Type B pancreatic cell (in vitro differentiated cells): ENCODE measurements around the gene SCN8A. TPM values are rescaled to one million over a fixed set of nuclear protein-coding genes. Genes with fewer than 3 reads are reported as not detected.

Source experiments
- DNase-seq: peaks from one replicate; pipeline ENCODE4 v3.0.0; 2021; ENCODE audit warnings: mixed read lengths; ENCODE audit not compliant: unreplicated experiment; ENCODE audit errors: extremely low spot score
- H3K27ac Mint-ChIP-seq: 2 replicates; pipeline ENCODE4 v1.8.0; 2021; ENCODE audit warnings: mild to moderate bottlenecking, mixed read lengths
- H3K27me3 Mint-ChIP-seq: 2 replicates; pipeline ENCODE4 v1.8.0; 2021; ENCODE audit warnings: mixed read lengths
- H3K36me3 Mint-ChIP-seq: 2 replicates; pipeline ENCODE4 v1.8.0; 2021; ENCODE audit warnings: mixed read lengths
- H3K4me1 Mint-ChIP-seq: one replicate; pipeline ENCODE4 v1.8.0; 2021; ENCODE audit warnings: mixed read lengths; ENCODE audit not compliant: unreplicated experiment
- H3K4me3 Mint-ChIP-seq: 2 replicates; pipeline ENCODE4 v1.8.0; 2021; ENCODE audit warnings: mild to moderate bottlenecking, mixed read lengths
- H3K9me3 Mint-ChIP-seq: 2 replicates; pipeline ENCODE4 v1.8.0; 2021; ENCODE audit warnings: mixed read lengths
- total RNA-seq: library from RNA; stranded (reverse); gene quantifications from 2 replicates; pipeline ENCODE4 v1.2.1, GENCODE V29; 2021; ENCODE audit warnings: low replicate concordance
- TF ChIP-seq, protein P1 (sequence below): fragments of 200-600 bp; sonication (generic); conservative IDR thresholded peaks from 2 replicates; pipeline ENCODE4 v1.5.0; 2021; ENCODE audit warnings: antibody characterized with exemption, mild to moderate bottlenecking

SCN8A gene
- total RNA-seq, 1 donor from 2014 or later, result 3.9 TPM

DNA sequence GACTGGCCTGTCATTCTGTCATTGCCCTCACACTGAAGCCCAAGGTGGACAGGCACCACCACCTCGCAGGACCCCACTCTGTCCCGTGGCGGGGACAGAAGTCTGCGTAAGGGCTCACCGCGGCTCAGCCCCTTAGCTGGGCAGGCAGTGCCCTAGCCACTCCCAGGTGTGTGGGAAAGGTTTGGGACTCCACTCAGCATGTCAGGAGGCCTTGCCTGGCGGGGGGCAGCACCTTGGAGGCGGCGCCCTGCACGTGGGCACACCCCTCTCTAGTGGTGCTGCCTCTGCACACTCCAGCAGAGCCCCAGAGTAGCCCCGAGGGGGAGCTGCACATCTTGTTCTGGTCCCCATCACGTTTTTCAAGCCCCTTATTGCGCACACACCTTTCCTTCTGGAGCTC is 221.8 kb downstream of the SCN8A start:
- H3K36me3 Mint-ChIP-seq, result peaks cover 5% of the 10 kb centered on the region
- no peaks in the 10 kb centered on the region for H3K9me3 Mint-ChIP-seq
- TF ChIP-seq, protein P1, sequence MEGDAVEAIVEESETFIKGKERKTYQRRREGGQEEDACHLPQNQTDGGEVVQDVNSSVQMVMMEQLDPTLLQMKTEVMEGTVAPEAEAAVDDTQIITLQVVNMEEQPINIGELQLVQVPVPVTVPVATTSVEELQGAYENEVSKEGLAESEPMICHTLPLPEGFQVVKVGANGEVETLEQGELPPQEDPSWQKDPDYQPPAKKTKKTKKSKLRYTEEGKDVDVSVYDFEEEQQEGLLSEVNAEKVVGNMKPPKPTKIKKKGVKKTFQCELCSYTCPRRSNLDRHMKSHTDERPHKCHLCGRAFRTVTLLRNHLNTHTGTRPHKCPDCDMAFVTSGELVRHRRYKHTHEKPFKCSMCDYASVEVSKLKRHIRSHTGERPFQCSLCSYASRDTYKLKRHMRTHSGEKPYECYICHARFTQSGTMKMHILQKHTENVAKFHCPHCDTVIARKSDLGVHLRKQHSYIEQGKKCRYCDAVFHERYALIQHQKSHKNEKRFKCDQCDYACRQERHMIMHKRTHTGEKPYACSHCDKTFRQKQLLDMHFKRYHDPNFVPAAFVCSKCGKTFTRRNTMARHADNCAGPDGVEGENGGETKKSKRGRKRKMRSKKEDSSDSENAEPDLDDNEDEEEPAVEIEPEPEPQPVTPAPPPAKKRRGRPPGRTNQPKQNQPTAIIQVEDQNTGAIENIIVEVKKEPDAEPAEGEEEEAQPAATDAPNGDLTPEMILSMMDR, result no peak
- peaks cover 23% of the 10 kb centered on the region for H3K27me3 Mint-ChIP-seq
- peaks cover 9% of the 10 kb centered on the region for H3K4me1 Mint-ChIP-seq
- peak overlapping the region; percentile 64 for H3K27ac Mint-ChIP-seq
- DNase-seq, result no peak
- peak overlapping the region; percentile 77 for H3K4me3 Mint-ChIP-seq

DNA sequence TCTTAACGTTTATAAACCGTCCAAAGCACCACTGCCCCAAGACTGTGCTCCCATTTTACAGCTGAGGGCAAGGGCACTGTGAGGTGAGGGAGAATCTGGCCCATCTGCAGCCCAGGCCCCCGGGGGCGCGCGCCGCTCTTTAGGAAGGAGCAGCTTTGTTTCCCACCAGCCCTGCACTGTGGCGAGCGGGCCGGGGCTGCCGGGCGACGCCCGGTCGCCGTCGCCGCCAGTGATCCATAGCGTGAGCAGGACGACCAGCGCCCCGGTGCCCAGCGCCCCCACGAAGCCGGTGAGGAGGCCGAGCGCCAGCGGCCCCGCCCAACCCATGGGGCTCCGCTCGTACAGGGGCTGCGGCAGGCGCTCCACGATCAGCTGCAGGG is 222.9 kb downstream of the SCN8A start:
- DNase-seq, result no peak
- Mint-ChIP-seq H3K4me3 (no peak overlapping the region), H3K27me3 (peaks cover 23% of the 10 kb centered on the region), H3K27ac (no peak overlapping the region), H3K9me3 (no peaks in the 10 kb centered on the region), H3K36me3 (peaks cover 5% of the 10 kb centered on the region), H3K4me1 (peaks cover 9% of the 10 kb centered on the region)
- TF ChIP-seq, protein P1, result no peak

DNA sequence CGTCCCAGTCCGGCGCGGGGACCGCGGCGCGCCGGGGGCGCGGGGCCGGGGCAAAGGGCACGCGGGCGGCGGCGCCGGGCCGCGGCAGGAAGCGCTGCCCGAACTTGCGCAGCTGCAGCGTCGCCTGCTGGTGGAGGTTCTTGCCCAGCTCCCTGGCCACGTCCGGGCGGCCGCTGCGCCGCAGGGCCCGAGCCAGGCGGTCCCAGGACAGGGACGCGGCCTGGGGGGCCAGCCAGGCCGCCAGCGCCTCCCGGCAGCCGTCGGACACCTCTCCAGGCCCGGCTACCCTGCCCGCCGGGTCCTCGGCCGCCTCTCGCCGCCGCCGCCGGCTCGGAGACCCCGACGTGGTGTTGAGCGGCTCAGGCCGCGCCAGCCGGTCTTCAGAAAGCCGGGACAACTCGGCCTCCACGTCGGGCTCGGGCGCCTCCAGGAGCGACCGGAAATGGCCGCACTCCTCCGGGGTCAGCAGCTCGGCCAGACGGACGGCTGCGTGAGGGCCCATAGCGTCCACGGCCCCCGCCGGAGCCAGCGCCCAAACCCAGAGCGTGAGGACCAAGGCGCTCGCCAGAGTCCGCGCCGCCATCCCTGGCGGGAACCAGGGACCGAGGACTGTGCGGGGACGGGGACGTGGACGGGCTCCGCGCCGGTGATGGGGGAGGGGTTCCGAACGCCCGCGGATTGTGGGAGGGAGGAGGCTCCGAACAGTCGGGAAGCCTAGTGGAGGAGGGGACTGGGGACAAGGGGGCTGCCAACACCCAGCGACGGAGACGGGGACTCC is 223.5 kb downstream of the SCN8A start:
- H3K4me1 Mint-ChIP-seq, result peaks cover 9% of the 10 kb centered on the region
- DNase-seq, result peak; percentile 79
- peak overlapping the region; percentile 67 for H3K27ac Mint-ChIP-seq
- no peaks in the 10 kb centered on the region for H3K9me3 Mint-ChIP-seq
- TF ChIP-seq, protein P1, result peak; percentile 76
- H3K4me3 Mint-ChIP-seq, result peak overlapping the region; percentile 81
- peaks cover 5% of the 10 kb centered on the region for H3K36me3 Mint-ChIP-seq
- H3K27me3 Mint-ChIP-seq, result peaks cover 23% of the 10 kb centered on the region

DNA sequence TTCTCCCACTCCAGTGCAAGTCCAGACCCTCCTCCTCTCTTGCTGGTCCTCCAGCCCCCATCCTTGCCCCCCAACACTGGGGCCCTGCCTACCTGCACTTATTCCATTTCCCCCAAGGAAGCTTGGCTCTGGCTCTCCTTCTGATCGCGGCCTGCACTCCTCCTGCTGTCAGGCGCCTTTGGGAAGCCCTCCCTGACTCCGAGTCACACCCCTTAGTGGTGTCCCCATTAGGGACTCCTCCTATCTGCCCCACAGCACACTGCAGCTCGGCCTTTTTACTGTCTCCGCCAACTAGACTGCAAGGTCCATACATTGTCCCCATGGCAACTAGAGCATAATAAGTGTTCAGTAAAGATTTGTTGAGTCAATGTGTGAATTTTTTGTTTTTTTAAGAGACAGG is 224.5 kb downstream of the SCN8A start:
- Mint-ChIP-seq H3K9me3 (no peaks in the 10 kb centered on the region), H3K36me3 (peaks cover 5% of the 10 kb centered on the region), H3K27ac (peak overlapping the region; percentile 67), H3K4me3 (peak overlapping the region; percentile 81), H3K27me3 (peaks cover 23% of the 10 kb centered on the region), H3K4me1 (peaks cover 13% of the 10 kb centered on the region)
- TF ChIP-seq, protein P1, result no peak
- DNase-seq, result no peak

DNA sequence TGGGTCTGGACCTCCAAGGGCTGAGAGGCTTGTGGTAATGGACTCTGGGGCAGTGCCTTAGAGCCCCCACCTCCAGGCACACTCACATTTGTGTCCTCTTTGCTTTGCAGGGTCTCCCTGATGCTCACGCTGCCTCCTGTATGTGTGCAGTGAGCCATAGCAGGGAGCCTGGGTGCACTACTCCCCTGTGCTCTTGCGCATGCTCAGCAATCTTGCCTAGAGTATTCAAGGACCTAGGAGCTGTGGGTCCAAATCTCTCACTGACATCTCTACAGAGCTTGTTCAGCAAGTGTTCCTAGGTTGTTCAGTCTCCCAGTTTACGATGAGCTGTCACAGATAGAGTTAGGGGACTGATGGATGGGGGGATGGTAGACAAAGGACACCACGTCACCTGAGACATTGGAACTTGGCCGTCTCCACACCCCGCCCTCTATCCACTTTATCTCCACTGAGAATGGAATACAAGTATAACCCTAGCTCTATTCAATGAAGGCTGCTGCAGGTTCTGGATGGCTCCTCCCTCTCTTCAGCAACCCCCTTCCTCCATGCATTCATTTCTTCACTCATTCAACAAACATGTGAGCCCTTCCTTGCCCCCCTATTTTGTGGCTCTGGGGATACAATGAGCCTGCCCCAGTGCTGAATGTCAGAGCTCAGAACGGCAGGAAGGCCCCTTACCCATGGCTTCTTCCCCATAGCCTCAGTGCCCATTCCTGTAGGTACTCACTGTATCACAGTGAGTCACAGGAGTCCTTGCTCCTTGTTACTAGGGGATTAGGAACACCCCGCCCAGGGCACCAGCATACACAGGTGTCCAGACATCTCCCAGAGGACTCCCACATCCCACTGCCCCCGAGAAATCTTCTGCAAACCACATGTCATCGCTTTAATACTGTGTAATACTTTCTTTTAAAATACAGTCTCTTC is 226.3 kb downstream of the SCN8A start:
- Mint-ChIP-seq H3K4me3 (peak overlapping the region; percentile 67), H3K9me3 (no peaks in the 10 kb centered on the region), H3K27ac (no peak overlapping the region), H3K27me3 (peaks cover 23% of the 10 kb centered on the region), H3K4me1 (peaks cover 9% of the 10 kb centered on the region), H3K36me3 (peaks cover 5% of the 10 kb centered on the region)
- no peak for DNase-seq
- TF ChIP-seq, protein P1, result no peak
